A549 (cell line): Measurements from ENCODE around the gene ASMT. TPM values are rescaled to one million over a fixed set of nuclear protein-coding genes. Genes with fewer than 3 reads are reported as not detected.

Experiments
- ATAC-seq, 2 experiments: fragments of 200-7000 bp in 1 of 2; fragments of >200 bp in 1 of 2; cut with Nextera tagmentation in 1 of 2; cut with Tn5 transposase in 1 of 2; 3 replicates each; pipeline versions ENCODE4 v1.8.0 to v1.9.1; 2018 to 2020; ENCODE audit warnings: mild to moderate bottlenecking in 1 of 2, moderate library complexity in 1 of 2
- CTCF ChIA-PET: fragments of 300-600 bp; sonication (Branson Sonifier 250); formaldehyde crosslinking; extraction: SDS; loops from one replicate; lab custom pipeline; 2021; ENCODE audit warnings: antibody characterized with exemption, inconsistent platforms; lab: Yijun Ruan, JAX
- POLR2A ChIA-PET: fragments of 350-600 bp; formaldehyde crosslinking; extraction: SDS; loops from one replicate; lab custom pipeline; 2021; ENCODE audit warnings: antibody characterized with exemption, inconsistent platforms; lab: Yijun Ruan, JAX
- DNase-seq, 2 experiments: peaks; one replicate each; pipeline versions ENCODE4 v3.0.0 to v3.0.0-alpha.2; 2011 to 2016; ENCODE audit warnings: low read depth in 1 of 2, low spot score in 1 of 2
- FAIRE-seq: peaks from 2 replicates; lab custom pipeline; 2011; peaks lifted over from hg19 to GRCh38; lab: Jason Lieb, UNC
- H3K27ac ChIP-seq, 2 experiments: fragments of >200 bp; sonication (Bioruptor Twin); formaldehyde crosslinking; 3 replicates each; pipeline ENCODE4 v1.5.1; 2016 to 2017
- H3K4me1 ChIP-seq: fragments of >200 bp; sonication (Bioruptor Twin); formaldehyde crosslinking; 3 replicates; pipeline ENCODE4 v1.6.1; 2016
- H3K4me2 ChIP-seq: fragments of >200 bp; sonication (Bioruptor Twin); formaldehyde crosslinking; 3 replicates; pipeline ENCODE4 v1.6.1; 2016
- H3K4me3 ChIP-seq: fragments of >200 bp; sonication (Bioruptor Twin); formaldehyde crosslinking; 3 replicates; pipeline ENCODE4 v1.5.1; 2016
- H3K9me3 ChIP-seq: fragments of >200 bp; sonication (Bioruptor Twin); formaldehyde crosslinking; 3 replicates; pipeline ENCODE4 v1.6.1; 2016
- ATOH8 ChIP-seq: fragments of 250-450 bp; sonication (Bioruptor Pico); IDR thresholded peaks from 2 replicates; pipeline ENCODE4 v1.5.0; 2020; ENCODE audit warnings: low read depth, mild to moderate bottlenecking, moderate library complexity
- BCL3 ChIP-seq: fragments of >200 bp; sonication (Bioruptor Twin); formaldehyde crosslinking; IDR thresholded peaks from 3 replicates; pipeline ENCODE4 v1.6.1; 2016
- CBX2 ChIP-seq: fragments of 200-600 bp; sonication (generic); IDR thresholded peaks from 2 replicates; pipeline ENCODE4 v1.6.1; 2016; ENCODE audit warnings: low read depth, mild to moderate bottlenecking, borderline replicate concordance
- CHD2 ChIP-seq: fragments of 150-350 bp; IDR thresholded peaks from 2 replicates; pipeline ENCODE4 v1.6.1; 2014; ENCODE audit warnings: low read length; ENCODE audit not compliant: partially characterized antibody
- CHD4 ChIP-seq: fragments of 200-600 bp; sonication (generic); IDR thresholded peaks from 2 replicates; pipeline ENCODE4 v1.6.1; 2016; ENCODE audit warnings: antibody characterized with exemption, mild to moderate bottlenecking, borderline replicate concordance
- ELK1 ChIP-seq: fragments of 150-350 bp; IDR thresholded peaks from 2 replicates; pipeline ENCODE4 v1.6.1; 2014; ENCODE audit warnings: low read depth, mild to moderate bottlenecking, low read length
- EP300 ChIP-seq, 2 experiments: fragments of >200 bp; sonication (Bioruptor Twin); formaldehyde crosslinking; IDR thresholded peaks; 2 replicates in 1 of 2; 3 replicates in 1 of 2; pipeline ENCODE4 v1.6.1; 2016 to 2017
- ESRRA ChIP-seq: fragments of 150-350 bp; IDR thresholded peaks from 2 replicates; pipeline ENCODE4 v1.6.1; 2014; ENCODE audit warnings: mild to moderate bottlenecking, low read length, borderline replicate concordance
- FOSB ChIP-seq: fragments of 250-450 bp; sonication (Bioruptor Pico); IDR thresholded peaks from 2 replicates; pipeline ENCODE4 v1.5.0; 2020; ENCODE audit warnings: mild to moderate bottlenecking, moderate library complexity
- FOXS1 ChIP-seq: fragments of 250-450 bp; sonication (Bioruptor Pico); IDR thresholded peaks from 2 replicates; pipeline ENCODE4 v1.5.0; 2020; ENCODE audit warnings: mild to moderate bottlenecking, moderate library complexity
- GATA3 ChIP-seq: IDR thresholded peaks from 2 replicates; pipeline ENCODE4 v1.6.1; 2012; ENCODE audit warnings: borderline replicate concordance
- HMGXB4 ChIP-seq: fragments of 250-450 bp; sonication (Bioruptor Pico); IDR thresholded peaks from 2 replicates; pipeline ENCODE4 v1.5.0; 2021; ENCODE audit warnings: mild to moderate bottlenecking, moderate library complexity, borderline replicate concordance
- HOXB13 ChIP-seq: fragments of 250-450 bp; sonication (Bioruptor Pico); IDR thresholded peaks from 2 replicates; pipeline ENCODE4 v1.5.0; 2020; ENCODE audit warnings: low read depth, mild to moderate bottlenecking, moderate library complexity
- HOXB5 ChIP-seq: fragments of 250-450 bp; sonication (Bioruptor Pico); IDR thresholded peaks from 2 replicates; pipeline ENCODE4 v1.5.0; 2020; ENCODE audit warnings: mild to moderate bottlenecking, moderate library complexity
- JUN ChIP-seq, 2 experiments: fragments of >200 bp; sonication (Bioruptor Twin); formaldehyde crosslinking; IDR thresholded peaks; 2 replicates in 1 of 2; 3 replicates in 1 of 2; pipeline ENCODE4 v1.6.1; 2016 to 2017
- JUNB ChIP-seq: fragments of >200 bp; sonication (Bioruptor Twin); formaldehyde crosslinking; IDR thresholded peaks from 2 replicates; pipeline ENCODE4 v1.6.1; 2016
- KDM1A ChIP-seq: fragments of 200-600 bp; sonication (generic); IDR thresholded peaks from 2 replicates; pipeline ENCODE4 v1.6.1; 2016; ENCODE audit warnings: low read depth, mild to moderate bottlenecking
- KDM5A ChIP-seq: fragments of 200-600 bp; sonication (generic); IDR thresholded peaks from 2 replicates; pipeline ENCODE4 v1.6.1; 2016; ENCODE audit warnings: antibody characterized with exemption, mild to moderate bottlenecking
- MAFK ChIP-seq: fragments of 450-650 bp; IDR thresholded peaks from 2 replicates; pipeline ENCODE4 v1.6.1; 2014; ENCODE audit not compliant: partially characterized antibody
- MAX ChIP-seq: IDR thresholded peaks from 2 replicates; pipeline ENCODE4 v1.6.1; 2012
- MAZ ChIP-seq: fragments of 150-350 bp; IDR thresholded peaks from 2 replicates; pipeline ENCODE4 v1.6.1; 2014; ENCODE audit warnings: antibody characterized with exemption, low read depth, low read length, borderline replicate concordance
- MYC ChIP-seq: IDR thresholded peaks from 2 replicates; pipeline ENCODE4 v1.6.1; 2012; ENCODE audit warnings: mild to moderate bottlenecking, inconsistent platforms, low read length, improper control_type of control experiment, borderline replicate concordance
- NFE2L2 ChIP-seq: fragments of 150-350 bp; conservative IDR thresholded peaks from 2 replicates; pipeline ENCODE4 v1.6.1; 2014; ENCODE audit warnings: low read length
- NPAS2 ChIP-seq: fragments of 250-450 bp; sonication (Bioruptor Pico); IDR thresholded peaks from 2 replicates; pipeline ENCODE4 v1.8.0; 2022; ENCODE audit warnings: mild to moderate bottlenecking, moderate library complexity, borderline replicate concordance
- NR3C1 ChIP-seq: fragments of >200 bp; sonication (Bioruptor Twin); formaldehyde crosslinking; IDR thresholded peaks from 3 replicates; pipeline ENCODE4 v1.6.1; 2017
- PHF8 ChIP-seq: fragments of 200-600 bp; sonication (generic); IDR thresholded peaks from 2 replicates; pipeline ENCODE4 v1.6.1; 2016; ENCODE audit warnings: low read depth, mild to moderate bottlenecking, antibody characterized with exemption, moderate library complexity, borderline replicate concordance
- POLR2A ChIP-seq: IDR thresholded peaks from 2 replicates; pipeline ENCODE4 v1.6.1; 2012; ENCODE audit warnings: mild to moderate bottlenecking, low read length
- POLR2AphosphoS2 ChIP-seq: conservative IDR thresholded peaks from 2 replicates; pipeline ENCODE4 v1.6.1; 2012; ENCODE audit warnings: low read length, improper control_type of control experiment, inconsistent platforms
- RAD21 ChIP-seq, 2 experiments: fragments of >200 bp in 1 of 2; sonication (Bioruptor Twin) in 1 of 2; formaldehyde crosslinking in 1 of 2; IDR thresholded peaks in 1 of 2; conservative IDR thresholded peaks in 1 of 2; 2 replicates in 1 of 2; 3 replicates in 1 of 2; pipeline ENCODE4 v1.6.1; 2012 to 2018; ENCODE audit warnings: inconsistent platforms in 1 of 2
- RARB ChIP-seq: fragments of 250-450 bp; sonication (Bioruptor Pico); IDR thresholded peaks from 2 replicates; pipeline ENCODE4 v1.8.0; 2021; ENCODE audit warnings: mild to moderate bottlenecking, moderate library complexity
- RCOR1 ChIP-seq: fragments of 150-350 bp; IDR thresholded peaks from 2 replicates; pipeline ENCODE4 v1.6.1; 2014; ENCODE audit warnings: antibody characterized with exemption, low read length, low read depth
- RFX5 ChIP-seq: fragments of 450-650 bp; IDR thresholded peaks from 2 replicates; pipeline ENCODE4 v1.7.1; 2014; ENCODE audit warnings: antibody characterized with exemption, mild to moderate bottlenecking, moderate library complexity
- SMC3 ChIP-seq: fragments of >200 bp; sonication (Bioruptor Twin); formaldehyde crosslinking; IDR thresholded peaks from 3 replicates; pipeline ENCODE4 v1.6.1; 2018; ENCODE audit warnings: inconsistent platforms
- SREBF2 ChIP-seq: fragments of 450-650 bp; IDR thresholded peaks from 2 replicates; pipeline ENCODE4 v1.6.1; 2014; ENCODE audit warnings: mild to moderate bottlenecking, moderate library complexity
- ZC3H11A ChIP-seq: fragments of 450-650 bp; IDR thresholded peaks from 2 replicates; pipeline ENCODE4 v1.6.1; 2014; ENCODE audit warnings: antibody characterized with exemption, mild to moderate bottlenecking
- ZFP36 ChIP-seq: fragments of 450-650 bp; IDR thresholded peaks from 2 replicates; pipeline ENCODE4 v1.6.1; 2014; ENCODE audit warnings: borderline replicate concordance; ENCODE audit not compliant: partially characterized antibody
- ZSCAN20 ChIP-seq: fragments of 250-450 bp; sonication (Bioruptor Pico); IDR thresholded peaks from 2 replicates; pipeline ENCODE4 v1.8.0; 2022; ENCODE audit warnings: mild to moderate bottlenecking, moderate library complexity
- WGBS: methylation state at CpG from one replicate; pipeline ENCODE4 v1.1.6; 2017; ENCODE audit errors: missing lambda C conversion rate; 5-methylcytosine and 5-hydroxymethylcytosine counted together
- polyA plus RNA-seq, 4 experiments: library from polyadenylated mRNA; depleted of rRNA in 3 of 4; stranded (reverse); fragments of >200 nt; fragmentation: RNase III in 1 of 4; extraction: RNeasy Plus Mini Kit Qiagen cat#74134 plus additional on column Dnase treatment in 1 of 4; gene quantifications; 2 replicates in 3 of 4; 3 replicates in 1 of 4; pipeline ENCODE4 v1.2.3, GENCODE V29; 2011 to 2017

ASMT gene
- polyA plus RNA-seq, 2 of the 4 experiments (the other 2 are of a cell fraction): 0.12 to 0.16 TPM

GRCh38 chrX:1657367-1658070, 42.7 kb downstream of the ASMT start:
- no peaks in the 10 kb centered on the region for H3K9me3 ChIP-seq
- peak overlapping the region; percentile 66 for H3K4me2 ChIP-seq
- H3K4me3 ChIP-seq: no peak overlapping the region
- ChIA-PET CTCF (no interaction called here), POLR2A (no interaction called here)
- peaks cover 15% of the 10 kb centered on the region for H3K4me1 ChIP-seq
- peak; percentile 81 to 82 for ATAC-seq
- peak in 1 of 2 experiments; percentile 66 for DNase-seq
- H3K27ac ChIP-seq: peak overlapping the region; percentile 69 to 77
- WGBS: 15% methylated on average over 13 of the region's 13 CpGs
- no peak for FAIRE-seq
- peak; percentile 47 to 52; a peak in 4 of 5 replicates for TF ChIP-seq RAD21 (conservative IDR thresholded peaks at IDR 0.05 in 1 of 2, IDR thresholded peaks at IDR 0.05 in 1 of 2)
- no peak for TF ChIP-seq HOXB13 (CRISPR knock-in tag)
- TF ChIP-seq ZC3H11A: no peak
- TF ChIP-seq CBX2: no peak
- TF ChIP-seq KDM1A: no peak
- no peak for TF ChIP-seq FOSB
- TF ChIP-seq EP300 (IDR thresholded peaks at IDR 0.05): 0 out of 5 replicates have a peak, but pooled peaks of 1 of the 2 experiments have one; percentile 14
- no peak for TF ChIP-seq NPAS2
- TF ChIP-seq KDM5A: no peak
- no peak for TF ChIP-seq MAZ
- TF ChIP-seq POLR2AphosphoS2: no peak
- TF ChIP-seq HOXB5 (CRISPR knock-in tag): no peak
- peak; percentile 32; the same call in 1 of the 3 replicates for TF ChIP-seq SMC3
- no peak for TF ChIP-seq JUNB
- TF ChIP-seq NR3C1: no peak
- TF ChIP-seq NFE2L2: no peak
- no peak for TF ChIP-seq ATOH8 (CRISPR knock-in tag)
- no peak for TF ChIP-seq CHD2
- no peak for TF ChIP-seq RFX5
- TF ChIP-seq ZSCAN20 (CRISPR knock-in tag): no peak
- TF ChIP-seq FOXS1: no peak
- peak; percentile 2 for TF ChIP-seq MAFK
- TF ChIP-seq MYC: no peak
- TF ChIP-seq BCL3: no peak
- TF ChIP-seq RARB: no peak
- no peak for TF ChIP-seq ESRRA
- no peak for TF ChIP-seq CHD4
- no peak for TF ChIP-seq ELK1
- TF ChIP-seq MAX: peak; percentile 26; the same call in 1 of the 2 replicates
- no peak for TF ChIP-seq JUN (IDR thresholded peaks at IDR 0.05)
- no peak for TF ChIP-seq HMGXB4
- no peak for TF ChIP-seq ZFP36
- no peak for TF ChIP-seq SREBF2
- no peak for TF ChIP-seq RCOR1
- no peak for TF ChIP-seq POLR2A
- TF ChIP-seq GATA3: no peak
- no peak for TF ChIP-seq PHF8
